Activated CD4-positive, alpha-beta T cell treated with anti-CD3 and anti-CD28 coated beads, Interleukin-2, amount 50 U/mL, for 16 hours (primary cell): ENCODE measurements around the gene GATAD2A.

Experiments
- DNase-seq: peaks from one replicate; pipeline ENCODE4 v3.0.0-alpha.2; 2020

The GATAD2A gene

DNA sequence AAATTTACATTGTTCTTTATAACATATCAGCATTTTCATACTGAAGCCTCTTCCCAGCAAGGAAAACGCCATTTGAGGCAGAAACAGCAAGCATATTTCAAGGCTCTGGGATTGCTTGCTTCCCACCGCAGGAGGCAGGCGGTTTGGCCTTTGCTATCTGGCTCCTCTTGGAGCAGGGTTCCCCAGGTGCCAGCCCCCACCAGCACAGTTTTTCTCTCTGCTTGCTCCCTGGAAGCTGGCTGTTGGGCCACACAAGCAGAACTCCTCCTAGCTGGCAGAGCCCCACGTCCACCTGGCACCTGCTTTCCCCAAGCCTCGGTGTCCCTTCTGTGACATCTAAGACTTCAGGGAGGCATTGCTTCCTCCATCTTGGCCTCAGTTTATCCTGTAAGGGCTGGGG is 16.7 kb downstream of the GATAD2A start:
- no peak for DNase-seq

DNA sequence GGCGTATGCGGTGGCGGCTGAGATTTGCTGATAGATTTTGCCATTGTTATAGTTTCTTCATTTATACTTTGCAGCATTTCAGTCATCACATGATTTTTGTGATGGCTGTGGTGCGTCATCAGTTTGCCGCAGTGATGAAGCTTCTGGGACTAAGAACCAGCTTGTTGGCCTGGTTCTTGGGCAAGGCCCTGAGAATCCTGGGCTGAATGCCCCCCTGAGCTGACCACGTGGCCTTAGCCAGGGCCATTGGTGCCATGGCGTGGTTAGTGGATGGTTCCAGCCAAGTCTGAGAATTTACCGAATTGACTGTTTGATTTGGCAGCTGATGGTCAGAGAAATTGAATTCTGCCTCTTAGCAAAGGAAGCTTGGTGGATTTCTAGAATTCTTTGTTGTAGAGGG is 17.8 kb downstream of the GATAD2A start:
- DNase-seq, result no peak

DNA sequence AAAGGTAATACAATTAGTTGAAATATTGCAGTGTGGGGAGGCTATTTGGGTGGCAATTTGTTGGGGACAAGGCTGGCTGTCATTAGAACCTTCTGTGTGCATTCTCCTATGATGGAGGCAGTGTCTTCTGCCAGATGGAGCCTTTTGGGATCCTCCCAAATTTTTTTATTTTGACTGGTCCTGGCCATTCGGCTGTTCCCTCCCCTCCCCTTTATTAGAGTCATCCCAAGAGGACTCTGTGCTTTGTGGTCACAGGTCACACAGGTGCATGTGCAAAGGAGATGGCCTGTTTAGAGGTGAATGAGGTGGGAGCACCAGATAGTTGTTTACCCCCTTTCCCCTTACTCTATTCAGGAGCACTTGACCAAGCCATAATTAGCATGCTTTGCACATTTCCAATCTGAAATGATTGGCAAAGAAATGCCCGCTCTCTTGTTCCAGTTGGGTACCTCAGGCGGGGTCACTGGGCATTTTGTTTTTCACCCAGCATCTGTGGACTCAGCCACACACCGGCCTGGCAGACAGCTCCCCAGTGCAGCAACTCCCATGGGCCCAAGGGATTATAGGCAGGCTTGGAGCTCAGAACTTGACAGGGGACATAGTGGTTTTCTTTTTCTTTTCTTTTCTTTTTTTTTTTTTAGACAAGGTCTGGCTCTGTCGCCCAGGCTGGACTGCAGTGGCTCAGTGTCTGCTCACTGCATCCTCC is 19.8 kb downstream of the GATAD2A start:
- DNase-seq, result no peak

DNA sequence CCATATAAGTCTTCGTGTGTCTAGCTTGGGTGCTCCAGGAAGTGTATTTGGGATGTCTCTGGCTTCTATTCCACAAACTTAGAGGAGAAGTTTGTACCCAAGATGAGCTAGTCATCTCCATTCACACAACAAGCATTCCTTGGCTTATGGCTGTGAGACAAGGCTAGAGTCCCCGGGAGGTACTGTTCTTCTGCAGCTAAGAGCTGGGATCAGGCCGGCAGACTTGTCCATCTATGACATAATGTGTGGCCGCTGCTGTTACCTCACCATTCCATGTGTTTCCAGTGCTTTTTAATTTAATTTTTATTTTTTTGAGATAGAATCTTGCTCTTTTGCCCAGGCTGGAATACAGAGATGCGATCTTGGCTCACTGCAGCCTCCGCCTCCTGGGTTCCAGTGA is 20.7 kb downstream of the GATAD2A start:
- DNase-seq, result no peak

DNA sequence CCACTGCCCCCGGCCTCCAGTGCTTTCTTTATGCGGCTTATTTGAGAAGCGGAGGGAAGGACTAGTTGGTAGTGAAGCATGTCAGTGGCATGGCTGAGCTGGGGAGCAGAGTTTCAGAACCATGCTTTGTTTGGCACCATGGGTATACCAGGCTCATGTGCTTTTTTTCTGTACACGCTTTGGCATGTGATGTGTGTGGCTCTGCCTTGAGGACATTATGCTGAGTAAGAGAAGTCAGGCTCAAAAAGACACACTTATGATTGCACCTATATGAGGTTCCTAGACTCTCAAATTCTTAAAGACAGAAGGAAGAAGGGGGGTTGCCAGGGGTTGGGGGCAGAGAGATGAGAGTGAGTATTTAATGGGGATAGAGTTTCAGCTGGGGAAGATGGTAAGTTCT is 21.3 kb downstream of the GATAD2A start:
- DNase-seq, result no peak

DNA sequence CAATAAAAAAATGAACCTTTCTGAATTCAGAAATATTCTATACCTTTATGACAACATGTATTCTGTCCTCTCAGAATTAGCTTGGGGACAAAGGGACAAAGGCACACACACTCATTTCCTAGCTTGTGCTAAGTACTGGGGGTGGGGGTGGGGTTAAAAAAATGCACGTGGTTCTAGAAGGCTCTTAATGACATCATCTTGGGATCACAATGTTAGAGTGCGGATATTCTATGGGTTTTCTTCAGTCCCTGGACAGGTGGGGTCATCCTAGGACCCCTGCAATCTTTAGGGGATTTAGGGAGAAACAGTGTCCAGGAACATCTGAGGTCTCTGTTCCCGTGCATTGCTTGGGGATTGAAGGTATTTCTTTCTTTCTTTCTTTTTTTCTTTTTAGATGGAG is 21.8 kb downstream of the GATAD2A start:
- no peak for DNase-seq

DNA sequence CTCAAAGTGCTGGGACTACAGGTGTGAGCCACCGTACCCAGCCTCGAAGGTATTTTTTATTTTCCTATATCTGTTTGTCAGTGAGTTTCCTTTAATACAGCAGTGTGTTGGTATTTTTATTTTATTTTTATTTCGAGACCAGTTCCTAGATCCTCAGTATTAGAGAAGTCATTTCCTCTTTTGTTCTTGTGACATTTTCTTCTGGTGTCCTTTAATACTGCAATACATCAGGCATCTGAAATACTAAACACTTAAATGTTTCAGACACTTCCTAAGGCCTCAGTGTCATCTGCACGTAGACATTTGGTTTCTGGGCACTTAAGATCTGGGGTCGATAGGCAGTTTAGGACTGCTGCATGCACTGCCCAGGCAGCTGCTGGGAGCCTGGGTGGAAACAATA is 22.5 kb downstream of the GATAD2A start:
- DNase-seq, result no peak

DNA sequence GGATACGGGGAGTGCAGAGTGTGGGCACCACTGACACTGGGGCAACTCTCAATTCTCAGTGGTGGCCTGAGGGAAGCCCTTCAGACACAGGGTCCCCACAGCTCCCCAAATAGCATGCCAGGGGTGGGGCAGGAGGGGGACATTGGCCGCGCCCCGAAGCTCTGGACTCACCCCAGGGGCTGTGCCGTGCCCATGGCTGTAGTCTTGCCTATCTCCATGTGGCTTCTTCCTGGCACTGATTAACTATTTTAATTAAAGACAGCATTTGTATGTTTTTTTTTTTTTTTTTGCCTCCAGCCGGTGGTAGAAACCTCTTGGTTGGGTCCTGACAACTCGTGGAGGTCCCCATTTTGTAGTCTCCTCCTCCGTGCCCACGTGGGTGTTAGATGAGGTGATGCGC is 23.3 kb downstream of the GATAD2A start:
- DNase-seq, result no peak

DNA sequence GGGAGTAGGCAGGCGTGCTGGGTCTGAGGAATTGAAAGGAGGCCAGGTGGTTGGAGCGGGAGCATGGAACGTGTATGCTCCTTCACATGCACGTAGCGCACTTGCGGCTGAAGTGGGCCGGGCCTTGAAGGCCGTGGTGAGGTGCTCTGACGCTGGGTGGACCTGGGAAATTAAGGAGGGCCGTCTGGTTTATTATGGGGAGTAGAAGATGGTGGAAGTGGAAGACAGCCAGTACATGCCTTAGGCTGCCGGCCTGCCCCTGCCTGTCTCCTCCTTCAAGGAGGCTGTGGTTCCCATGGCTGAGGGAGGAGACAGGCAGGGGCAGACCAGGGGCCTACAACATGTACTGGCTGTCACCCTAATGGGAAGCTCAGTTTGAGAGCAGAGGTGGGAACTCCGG is 23.9 kb downstream of the GATAD2A start:
- no peak for DNase-seq

DNA sequence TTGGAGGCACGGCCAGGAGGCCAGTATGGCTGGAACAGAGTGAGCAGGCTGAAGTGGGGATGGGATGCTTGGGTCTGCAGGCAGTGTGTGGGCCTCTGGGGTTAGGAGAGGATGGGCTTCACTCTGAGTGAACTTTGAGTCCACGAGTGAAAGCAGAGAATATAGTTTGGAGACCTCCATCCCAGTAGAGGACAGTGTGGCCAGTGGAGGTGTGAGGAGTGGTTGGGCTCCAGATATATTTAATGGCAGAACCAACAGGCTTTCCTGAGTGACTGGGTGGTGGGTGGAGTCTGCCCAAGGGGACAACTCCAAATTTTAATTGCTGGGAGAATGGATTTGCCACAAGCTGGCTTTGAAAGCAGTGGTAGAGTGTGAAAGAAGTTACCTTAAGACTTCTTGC is 27.3 kb downstream of the GATAD2A start:
- no peak for DNase-seq

DNA sequence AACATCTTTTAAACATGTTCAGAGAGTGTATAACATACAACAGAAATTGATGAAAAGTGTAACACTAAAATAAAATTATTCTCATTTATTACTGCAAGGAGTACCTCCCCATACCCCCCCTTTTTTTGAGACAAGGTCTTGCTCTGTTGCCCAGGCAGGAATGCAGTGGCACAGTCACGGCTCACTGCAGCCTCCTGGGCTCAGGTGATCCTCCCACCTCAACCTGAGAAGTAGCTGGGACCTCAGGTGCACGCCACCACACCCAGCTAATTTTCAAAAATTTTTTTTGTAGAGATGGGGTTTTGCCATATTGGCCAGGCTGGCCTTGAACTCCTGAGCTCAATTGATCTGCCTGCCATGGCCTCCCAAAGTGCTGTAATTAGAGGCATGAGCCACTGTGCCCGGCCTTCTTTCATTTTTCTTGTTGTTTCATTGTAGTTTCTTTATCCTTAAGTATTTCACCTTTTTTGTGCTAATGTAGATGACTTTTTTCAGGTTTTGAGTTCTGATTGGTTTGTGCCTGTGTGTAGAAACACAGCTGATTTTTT is 28.3 kb downstream of the GATAD2A start:
- no peak for DNase-seq

DNA sequence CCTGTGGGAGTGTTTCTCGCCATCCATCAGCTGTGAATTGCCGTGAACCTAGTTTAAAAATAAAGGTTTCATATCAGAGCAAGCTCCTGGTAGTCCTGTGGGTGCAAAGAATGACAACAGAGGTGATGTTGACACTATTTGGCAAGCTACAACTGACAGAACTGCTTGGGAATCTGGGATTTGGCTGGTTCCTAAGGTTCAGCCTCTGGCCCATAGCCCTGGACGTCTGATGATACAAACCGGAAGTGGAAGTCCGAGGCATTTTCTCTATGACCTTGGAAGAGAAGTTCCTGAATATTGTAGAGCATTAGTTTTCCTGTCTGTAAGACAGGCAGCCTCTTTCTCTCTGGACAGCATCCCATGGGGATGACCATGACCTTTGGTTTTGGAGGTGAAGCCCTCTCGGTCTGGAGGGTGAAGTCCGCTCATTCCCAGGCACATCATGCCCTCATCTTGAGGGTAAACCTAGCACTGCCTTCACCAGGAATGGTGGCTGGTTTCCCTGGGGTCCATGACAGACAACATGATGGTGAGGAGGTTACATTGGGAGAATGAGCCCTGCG is 29.1 kb downstream of the GATAD2A start:
- DNase-seq, result no peak

DNA sequence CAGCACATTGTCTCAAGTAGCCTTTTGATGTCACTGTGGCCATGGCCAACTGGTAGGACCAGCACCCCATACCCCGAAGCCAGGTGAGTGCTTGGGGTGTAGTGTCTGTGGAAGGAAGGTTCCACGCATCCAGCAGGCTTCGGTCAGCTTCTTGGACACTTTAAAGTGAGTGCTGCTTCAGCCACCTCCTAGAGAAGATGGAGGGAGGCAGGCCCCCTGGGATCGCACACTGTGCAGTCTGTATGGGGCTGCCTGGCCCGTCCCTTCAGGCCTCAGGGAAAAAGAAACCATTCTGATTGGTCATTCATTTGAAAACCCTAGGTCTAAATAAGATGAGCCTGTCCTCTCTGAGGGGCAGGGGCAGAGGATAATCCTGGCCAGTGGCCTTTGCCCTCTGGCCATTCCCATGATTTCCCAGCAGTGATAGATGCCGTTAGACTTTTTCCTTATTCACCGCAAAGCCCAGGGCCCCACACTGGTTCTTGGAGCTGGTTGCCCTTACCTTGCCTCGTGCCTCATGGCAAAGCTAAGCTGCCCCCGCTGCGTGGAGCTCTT is 30.7 kb downstream of the GATAD2A start:
- DNase-seq, result no peak

DNA sequence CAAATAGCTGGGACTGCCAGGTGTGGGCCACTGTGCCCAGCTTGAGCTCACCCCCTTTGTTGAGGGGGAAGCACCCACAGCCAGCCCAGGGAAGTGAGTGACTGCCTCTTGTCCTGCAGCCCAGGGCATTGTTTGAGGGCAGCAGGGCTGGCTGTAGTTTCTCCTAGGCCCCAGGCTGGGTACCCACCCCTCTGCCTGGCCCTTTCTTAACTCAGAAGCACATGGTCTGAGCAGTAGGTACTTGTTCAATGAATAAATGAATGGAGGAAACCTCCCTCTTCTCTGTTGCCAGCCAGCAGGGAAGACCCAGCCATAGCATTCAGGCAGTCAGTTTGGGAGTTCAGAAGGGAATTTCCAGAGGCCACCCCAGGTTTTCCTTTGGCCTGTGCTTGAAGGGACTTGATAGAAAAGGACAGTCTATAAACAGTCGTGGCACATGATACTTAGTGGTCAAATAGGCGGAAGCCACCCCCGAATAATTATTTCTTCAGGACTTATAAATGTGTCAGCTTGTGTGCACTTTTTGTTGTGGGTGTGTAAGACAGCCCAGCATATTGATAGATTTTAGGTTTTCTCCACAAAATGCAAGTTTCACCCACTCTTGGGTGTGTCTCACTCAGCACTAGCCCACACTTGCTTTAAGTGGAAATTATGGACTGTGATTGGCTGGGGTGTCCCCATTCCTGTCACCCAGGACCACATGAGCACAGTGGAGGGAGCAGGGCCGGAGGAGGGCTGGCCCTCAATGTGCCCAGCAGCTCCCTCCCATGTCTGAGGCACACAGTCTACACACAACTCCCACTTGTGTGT is 33.1 kb downstream of the GATAD2A start:
- DNase-seq, result no peak

DNA sequence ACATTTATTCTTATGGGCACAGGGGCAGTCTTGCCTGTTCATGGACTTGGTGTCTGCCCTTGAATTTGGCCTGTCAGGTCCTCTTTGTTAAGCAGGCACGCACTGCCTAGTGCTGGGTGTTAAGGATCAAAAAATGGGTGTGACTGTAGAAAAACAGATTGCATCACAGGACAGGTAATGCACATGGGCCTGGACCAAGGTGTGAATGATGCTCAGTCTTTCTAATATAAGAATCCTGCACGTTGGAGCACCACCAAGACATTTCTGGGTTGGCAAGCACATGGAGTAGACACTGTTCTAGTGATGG is 33.7 kb downstream of the GATAD2A start:
- DNase-seq, result no peak

DNA sequence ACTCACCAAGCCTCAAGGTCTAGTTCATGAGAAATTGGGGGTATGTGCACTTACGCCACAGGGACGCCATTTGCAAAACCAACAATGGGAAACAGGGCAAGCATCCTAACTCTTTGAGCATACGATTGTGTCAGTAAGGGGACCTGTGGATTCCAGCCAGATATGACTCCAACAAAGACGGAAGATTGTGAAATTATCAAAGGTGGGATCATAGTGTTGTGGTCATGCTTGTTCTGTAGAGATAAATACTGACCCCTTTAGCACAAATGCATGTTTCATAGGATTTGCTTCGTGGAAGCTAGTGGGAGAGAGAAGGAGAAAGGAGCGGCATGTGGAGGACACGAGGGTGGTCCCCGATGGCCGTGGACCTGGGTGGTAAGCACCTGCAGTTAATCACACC is 37.8 kb downstream of the GATAD2A start:
- DNase-seq, result no peak

DNA sequence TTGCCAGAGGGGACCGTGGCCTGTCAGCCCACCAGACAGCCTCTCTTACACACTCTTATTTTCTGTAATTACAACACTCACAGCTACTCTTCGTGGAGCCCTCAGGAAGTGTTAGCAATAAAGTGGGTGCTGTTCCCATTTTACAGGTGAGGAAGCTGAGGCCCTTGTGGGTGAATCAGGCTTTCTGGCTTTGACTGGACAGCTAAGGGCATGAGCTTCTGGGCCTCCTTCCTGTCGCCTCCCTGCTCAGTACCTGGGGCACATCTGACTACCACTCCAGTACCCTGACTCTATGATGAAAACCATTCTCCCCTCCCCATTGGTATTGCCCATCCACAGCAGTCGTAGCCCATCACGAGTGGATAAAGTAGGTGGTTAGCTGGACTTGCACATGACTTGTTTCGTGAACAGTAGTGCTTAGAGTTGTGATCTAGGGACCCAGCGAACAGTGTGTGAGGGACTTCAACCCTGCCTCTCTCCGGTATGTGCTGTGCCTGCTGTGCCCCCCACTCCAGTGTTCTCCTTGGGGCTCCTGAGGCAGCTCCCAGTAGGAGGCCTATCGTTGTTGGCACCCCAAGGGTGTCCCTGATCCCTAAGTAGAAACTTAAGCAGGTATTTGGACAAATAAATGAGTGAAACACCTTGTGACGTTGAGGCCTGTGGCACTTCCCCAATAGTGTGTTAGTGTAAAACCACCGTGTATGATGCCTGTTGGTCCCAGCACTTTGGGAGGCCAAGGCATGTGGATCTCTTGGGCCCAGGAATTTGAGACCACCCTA is 38.6 kb downstream of the GATAD2A start:
- peak; percentile 71 for DNase-seq

DNA sequence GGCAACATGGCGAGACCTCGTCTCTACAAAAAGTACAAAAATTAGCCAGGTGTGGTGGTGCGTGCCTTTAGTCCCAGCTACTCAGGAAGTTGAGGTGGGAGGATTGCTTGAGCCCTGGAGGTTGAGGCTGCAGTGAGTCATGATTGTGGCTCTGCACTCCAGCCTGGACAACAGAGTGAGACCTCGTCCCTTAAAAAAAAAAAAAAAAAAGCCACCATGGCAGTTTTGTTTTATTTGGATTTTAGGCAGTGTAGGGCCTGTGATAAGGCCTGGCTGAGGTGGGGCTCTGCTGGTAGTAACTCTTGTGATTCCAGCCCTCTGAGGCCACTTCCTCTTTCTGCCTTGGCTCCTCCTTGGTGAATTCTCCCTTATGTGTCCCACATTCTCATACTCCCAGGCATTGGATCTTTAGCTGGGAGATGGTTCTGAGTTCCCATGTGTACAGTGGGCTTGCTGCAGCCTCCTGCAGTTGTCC is 39.2 kb downstream of the GATAD2A start:
- peak; percentile 61 for DNase-seq

DNA sequence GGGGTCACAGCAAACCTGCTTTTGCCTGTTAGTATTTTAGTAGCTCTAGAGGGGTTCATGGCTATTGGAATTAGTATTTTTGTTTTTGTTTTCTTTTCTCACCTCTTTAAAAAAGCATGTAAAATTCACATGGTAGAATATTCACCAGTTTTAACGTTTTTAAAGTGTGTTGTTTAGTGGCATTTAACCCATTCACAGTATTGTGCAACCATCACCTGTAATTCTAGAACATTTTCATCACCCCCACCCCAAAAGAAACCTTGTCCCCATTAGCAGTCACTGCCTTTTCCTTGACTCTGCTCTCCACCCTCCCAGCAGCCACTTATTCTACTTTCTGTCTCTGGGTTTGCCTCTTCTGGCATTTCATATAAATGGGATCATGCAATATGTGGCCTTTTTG is 39.8 kb downstream of the GATAD2A start:
- DNase-seq, result no peak

DNA sequence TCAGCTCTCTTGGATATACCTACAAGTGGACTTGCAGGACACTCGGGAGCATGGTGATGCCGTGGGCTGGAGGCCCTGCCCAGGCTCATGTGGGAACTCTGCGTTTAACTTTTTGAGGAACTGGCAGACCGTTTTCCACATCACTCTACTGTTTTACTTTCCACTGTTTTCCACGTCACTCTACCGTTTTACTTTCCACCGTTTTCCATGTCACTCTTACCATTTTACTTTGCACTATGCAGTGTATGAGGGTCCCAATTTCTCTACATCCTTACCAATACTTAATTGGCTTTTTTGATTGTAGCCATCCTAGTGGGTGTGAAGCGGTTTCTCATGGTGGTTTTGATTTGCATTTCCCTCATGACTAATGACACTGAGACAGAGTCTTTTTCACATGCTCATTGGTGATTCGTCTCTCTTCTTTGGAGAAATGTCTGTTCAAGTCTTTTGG is 40.5 kb downstream of the GATAD2A start:
- DNase-seq, result peak; percentile 64

DNA sequence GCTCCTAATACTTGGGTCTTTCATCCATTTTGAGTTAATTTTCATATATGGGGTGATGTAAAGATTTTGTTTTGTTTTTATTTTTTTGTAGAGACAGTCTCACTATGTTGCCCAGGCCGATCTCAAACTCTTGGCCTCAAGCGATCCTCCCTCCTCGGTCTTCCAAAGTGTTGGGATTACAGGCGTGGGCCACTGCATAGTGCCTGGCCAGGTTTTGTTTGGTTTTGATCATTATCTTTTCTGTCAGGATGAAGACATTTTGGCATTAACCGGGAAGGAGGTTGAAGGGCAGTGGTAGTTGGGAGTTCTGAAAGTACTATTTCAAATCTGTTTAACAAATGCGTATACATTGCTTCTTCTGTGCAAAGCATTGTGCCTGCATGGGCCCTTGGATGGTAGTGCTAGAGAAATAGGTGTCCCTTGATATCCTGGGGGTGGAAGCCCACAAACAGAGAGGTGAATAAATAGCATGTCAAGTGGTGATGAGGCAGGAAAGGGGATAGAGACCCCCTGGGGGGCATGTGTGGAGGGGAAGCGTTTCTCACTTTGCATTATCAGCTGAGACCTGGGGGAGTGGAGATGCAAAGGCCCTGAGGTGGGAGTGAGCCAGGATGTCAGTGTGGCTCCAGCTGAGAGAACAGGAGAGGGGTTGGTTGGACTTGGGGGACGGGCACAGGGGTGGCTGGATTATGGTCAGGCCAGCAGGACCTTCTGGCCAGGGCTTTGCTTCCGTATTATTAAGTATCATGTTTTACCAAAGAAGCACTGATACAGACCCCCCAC is 41.4 kb downstream of the GATAD2A start:
- DNase-seq, result no peak
